ENCODE data around the gene ZIC1.

The ZIC1 gene

DNA sequence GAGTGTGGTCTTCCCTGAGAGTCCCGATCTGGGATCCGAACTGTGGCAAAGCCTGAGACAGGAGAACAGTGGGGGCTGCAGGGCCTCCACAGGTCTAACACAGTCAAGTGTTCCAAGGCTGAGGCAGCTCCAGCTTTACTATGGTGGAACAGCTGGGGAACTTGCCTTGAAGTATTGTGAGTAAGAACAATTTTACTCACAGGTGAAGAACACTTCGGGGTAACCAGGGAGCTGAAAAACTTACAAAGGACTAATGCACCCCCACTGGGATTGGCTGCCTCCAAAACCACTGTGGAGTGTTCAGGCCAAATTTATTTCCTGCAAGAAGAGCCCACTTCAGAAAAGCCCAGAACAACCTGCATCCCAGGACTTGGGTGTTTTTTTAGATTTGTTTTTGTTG is 28.2 kb upstream of the ZIC1 start:
- DNase-seq, result no peak

DNA sequence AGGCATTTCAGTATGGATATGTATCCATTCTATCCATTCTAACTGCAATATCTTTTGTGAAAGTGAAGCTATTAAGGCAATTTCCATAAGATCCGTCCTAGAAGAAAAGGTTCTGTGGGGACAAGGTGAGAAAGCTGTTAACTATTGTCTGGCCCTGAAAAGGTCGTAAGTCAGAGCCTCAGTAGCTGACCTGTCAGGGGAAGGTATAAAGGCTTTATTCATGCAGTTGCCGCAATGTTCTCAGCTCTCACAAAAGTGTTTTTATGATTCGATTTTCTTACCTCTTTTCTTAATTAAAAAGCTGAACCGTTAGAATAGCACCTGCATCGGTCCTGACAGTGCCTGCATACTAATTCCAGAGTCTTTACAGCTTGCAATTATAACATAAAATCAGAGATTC is 27.6 kb upstream of the ZIC1 start:
- no peak for DNase-seq

DNA sequence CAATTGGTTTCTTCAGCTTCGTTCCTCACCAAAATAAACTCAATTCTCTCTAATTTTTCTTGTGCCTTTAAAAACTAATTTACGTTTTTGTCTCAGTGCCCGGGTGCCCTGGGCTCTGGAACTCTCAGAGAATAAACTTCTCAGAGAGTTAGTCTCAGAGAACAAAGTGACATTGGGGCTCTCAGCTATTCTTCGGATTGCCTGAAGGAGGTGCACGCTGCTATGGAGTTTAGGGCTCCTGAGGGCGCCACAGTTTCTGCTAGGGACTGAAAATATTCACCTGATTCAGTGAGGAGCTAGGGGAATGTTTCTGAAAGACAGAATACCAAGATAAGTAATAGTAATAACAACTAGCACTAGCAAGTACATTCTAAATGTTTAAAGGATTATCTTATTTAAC is 25.5 kb upstream of the ZIC1 start:
- DNase-seq, result no peak

DNA sequence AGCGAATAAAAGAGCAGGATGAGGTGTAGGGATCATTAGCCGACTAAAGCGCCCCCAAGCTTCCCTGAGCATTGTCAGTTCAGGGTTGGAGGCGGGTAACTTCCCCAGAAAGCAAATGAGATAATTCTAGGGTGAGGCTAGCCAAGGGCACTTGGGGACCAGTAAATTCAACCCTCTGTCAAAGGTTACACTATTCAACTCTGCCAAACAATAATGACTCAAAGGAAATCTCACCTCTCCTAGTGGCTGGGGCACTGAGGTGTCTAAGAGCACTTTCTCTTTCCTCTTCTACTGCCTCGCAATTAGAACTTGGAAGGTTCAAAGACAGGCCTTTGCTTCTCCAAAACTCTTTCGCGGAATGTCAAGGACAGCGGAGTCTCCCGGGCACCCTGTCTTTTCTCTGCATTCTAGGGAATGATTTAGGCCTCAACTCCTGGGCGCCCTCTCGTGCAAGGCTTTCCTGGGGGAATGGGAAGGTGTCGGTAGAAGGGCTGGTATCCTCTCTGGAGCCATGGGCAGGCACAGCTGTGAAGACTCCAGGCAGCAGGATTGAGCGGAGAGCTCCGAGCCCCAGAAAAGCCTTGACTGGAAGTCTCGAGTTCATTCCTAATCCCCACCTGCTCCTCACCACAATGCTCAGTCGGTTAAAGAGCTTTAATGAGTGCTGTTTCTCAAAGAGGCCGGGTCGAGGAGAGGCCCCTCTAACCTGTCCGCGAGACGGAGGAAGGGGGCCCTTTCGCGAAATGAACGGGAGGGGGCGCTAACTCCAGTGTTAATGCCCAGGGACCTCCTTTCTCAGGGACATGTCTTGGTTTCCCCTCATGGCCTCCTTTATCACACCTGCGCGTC is 24.7 kb upstream of the ZIC1 start:
- DNase-seq, result no peak

DNA sequence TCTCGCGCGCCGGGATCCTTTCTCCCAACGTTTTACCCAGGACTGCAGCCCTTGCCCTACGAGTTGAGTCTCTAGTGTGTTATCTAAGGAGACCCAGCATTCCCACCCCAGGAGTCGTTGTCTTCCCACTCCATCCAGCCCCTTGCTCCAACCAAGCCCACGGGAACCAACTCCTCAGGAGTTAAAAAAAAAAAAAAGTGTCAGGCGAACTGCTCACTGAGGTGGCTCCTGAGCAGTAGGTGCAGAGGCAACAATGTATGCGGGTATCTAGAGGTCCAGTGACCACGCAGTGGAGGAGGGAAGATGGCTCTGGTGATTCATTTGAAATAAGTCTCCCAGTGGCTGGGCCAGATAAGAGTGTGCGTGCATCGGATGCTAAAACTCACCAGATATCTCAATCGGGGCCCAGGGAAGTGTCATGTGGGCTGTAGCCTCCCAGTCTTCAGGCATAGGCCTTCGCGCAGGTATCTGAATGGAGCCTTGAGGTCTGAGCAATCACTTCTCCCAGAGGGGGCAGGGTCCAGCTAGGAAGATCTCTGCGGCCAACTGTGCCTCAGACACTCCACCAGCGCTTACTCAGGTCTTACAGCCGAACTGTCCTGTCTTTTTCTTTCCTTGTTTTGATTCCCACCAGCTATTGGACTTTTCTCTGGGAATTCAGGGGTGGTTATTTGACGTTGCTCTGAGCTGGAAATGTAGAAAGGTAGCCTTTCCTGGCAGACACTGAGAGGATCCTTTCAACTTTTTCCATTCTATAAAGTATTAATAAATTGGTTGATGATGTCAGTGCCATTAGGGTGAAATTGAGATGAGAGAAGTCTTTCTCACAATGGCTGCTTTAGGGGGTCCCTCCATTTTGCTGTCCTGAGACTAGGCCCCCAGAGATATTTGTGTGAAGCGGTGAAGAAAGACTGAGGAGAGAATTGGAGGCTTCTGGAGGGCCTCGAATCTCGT is 23.8 kb upstream of the ZIC1 start:
- no peak for DNase-seq

DNA sequence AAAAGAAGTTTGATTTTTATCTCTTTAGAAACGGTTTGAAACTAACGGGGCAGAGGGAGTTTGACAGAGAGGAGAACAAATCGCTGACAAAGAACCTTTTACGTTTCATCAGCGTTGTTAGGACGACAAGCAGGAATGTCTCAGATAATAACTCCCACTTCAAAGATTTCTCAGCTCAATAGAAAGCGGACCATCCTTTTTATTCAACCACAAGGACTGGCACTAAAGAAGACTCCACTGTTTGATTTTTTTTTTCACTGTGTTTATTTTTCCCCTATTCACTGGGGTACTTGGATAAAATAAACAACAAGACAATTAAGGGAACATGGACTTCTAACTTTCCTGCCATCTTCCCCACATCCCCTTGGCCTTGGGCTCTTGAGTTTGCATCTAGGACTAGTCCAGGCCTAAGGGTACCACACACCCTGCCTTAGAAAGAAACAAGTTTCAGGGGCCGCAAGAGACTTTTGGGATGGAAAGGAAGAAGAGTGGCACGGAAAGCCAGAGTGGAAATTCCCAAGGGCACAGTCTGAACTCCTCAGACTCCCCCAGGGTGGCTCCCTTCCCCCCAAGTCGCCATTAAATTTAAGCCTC is 21.8 kb upstream of the ZIC1 start:
- no peak for DNase-seq

DNA sequence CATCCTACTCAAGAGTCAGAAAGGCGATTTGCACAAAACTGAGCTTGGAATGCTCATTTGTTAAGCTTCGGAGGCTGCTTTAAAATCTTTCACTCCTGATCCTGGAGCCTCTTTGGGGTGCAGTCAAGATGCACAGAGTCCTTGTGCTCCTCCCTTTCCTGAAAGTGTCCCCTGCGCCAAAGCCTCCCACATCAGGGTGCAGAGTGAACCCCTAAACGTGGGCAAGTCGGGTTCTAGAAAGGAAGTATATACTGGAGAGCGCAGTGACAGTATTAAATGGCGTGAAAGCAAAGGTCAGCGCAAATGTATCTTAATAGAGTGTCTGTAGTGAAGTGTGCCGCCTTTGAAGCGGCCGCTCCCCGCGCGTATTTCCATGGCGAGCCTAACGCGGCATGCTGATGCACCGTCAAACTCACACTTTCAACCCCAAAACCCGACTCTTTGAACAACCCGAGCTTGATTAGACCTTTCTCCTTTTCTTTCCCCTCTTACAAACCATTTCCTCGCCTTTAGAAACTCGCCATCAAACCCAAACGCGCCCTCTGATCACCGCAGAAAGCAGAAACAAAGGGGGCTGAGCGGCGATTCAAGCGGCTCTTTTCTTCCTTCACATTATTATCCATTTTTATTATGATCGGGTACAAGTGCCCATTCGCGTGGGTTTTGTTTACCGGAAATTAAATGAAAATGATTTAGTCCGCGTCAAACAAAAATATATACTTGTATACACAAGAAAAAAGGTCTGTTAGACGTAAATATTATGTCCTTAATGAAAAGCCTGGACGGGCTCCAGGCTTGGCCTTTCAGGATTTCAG is 21.1 kb upstream of the ZIC1 start:
- DNase-seq, result no peak

DNA sequence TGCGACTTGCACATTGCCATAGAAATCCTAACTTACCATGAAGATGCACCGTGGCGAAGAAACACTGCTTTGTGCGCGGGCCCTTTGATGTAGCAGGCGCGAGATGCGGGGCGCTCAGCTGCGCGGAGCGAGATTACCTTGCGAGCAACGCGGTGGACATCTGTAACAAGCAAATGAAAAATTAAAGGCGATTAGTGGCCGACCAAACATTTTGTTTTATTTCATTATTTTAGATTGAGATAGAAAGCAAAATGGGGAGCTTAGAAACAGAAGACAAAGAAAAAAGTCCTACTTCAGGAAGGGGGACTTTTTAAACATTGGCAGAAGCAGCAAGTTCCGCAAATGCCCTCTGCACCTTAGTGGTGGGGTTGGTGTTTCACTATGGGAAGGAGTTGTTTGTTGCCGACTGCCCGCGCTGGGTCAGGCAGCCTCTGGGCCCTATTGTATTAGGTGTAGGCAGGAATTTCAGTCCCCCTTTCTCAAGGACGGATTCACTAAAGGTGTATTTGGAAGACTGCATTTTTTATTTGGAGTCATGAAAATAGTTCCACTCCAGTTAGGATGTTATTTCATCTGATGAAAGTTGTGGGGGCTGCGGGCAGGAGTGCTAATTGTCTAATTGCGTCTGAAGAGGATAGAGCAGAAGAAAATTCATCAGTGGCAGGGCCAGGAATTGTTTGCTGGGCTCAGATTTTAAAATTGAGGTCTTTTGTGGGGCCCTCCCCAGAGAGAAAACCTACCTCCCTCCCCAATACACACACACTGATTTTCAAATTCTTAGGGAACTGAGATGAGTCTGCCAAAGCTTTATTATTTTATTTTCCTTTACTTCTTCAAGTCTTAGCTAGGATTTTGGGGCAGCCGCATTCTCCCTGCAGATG is 20.2 kb upstream of the ZIC1 start:
- no peak for DNase-seq

DNA sequence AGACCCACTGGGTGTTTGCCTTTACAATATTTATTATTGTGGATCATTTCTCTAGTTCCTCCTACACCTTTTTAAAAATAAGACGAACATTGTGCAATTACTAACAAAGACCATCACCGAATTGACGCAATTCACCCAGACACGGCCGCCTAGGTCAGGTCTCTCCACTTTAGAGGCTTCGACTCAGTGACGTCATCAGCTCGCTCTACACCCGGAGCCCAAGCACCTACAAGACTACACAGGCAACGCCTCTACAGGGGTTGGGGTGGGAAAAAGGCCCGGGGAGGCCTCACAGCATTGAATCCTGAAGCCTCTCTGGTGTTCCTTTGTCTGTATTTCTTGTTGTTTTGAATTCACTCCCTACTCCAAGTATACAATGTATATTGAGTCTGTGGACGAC is 19.4 kb upstream of the ZIC1 start:
- DNase-seq, result no peak

DNA sequence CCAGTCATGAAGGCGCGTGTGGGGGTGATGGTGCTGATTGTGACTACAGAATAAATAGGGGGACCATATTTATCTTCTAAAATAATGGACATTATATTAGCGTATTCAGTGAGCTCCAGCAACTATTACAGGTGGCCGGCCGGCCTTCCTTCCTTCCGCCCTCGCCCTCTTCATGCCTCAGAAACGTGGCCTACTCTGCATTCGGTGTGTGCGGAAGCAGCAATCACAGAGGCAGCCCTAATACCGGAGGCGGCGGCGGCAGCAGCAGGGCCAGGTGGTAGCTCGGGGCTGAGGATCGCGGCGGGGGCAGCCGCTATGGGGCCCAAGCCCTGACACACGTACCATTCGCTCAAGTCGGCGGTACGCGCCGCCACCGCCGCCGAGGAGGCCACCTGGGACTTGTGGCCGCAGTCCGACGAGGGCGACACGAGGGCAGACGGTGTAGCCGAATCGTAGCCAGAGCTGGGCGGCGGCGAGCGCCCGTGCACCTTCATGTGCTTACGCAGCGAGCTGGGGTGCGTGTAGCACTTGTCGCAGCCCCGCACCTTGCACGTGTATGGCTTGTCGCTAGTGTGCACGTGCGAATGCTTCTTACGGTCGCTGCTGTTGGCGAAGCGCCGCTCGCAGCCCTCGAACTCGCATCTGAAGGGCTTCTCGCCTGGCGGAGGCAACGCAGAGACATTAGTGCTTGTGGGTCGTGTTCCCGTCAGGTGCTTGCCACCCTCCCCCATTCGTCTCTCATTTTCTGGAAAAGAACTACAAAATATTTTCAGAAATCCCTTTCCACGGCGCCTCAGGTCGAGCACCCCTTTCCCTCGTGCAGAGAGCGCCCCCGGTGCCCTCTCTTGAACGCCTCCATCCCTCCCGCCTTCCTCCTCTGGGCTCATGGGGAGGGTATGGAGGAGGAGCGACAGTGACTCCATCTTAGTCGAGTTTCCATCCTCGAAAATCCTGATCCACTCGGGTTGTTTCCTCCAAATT is 18.3 kb upstream of the ZIC1 start:
- no peak for DNase-seq

DNA sequence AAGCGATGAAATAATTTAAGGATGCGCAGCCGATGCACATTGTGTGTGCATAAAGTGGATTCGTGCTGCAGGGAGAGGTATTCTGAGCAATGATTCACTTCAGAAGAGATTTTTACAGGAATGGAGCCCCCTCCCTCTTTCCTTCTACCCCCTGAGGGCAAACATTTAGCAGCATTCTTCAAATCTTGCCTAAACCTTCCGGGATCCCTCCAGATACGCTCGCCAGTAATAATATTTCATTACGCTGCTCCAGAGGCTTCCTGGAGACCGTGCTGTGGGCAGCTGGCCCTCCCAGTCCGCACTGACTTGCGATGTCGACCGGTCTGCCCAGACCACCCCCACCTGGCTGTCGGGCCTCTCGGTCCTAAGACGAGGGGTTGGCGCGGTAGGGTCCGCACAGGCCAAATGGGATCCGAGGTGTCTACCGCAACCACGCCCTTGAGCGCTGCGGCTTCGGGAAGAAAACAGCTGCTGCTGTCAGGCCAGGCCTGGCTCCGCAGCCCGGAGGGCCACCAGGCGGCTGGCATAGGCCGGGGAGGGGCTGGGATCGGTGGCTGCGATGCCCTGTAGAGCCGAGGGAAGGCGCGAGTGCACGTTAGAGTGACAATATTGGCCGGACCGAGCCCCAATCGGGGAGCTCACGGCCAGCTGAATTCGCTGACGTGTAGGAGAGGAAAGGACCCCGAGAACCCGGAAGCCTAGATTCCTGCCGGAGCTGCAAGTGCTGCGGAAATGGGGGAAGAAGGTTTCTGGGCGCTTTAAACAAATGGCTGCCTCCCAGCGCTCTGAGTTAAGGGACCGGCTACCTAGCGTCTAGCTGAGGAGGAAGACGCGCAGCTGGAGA is 17.2 kb upstream of the ZIC1 start:
- DNase-seq, result no peak

DNA sequence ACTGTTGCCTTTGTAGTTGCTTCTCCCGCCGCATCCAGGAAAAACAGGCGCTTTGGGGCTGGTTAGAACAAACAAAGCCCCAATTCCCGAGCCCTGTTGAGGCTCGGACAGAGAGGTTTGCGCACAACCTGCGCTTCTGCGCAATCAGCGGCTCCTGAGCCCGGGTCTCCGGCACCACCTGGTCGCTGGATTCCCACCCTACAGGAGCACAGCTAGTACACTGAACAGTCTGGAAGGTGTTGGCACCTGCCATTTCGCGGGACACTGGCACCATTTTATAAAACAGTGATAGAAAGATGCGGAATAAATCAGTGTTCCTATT is 16.6 kb upstream of the ZIC1 start:
- no peak for DNase-seq

DNA sequence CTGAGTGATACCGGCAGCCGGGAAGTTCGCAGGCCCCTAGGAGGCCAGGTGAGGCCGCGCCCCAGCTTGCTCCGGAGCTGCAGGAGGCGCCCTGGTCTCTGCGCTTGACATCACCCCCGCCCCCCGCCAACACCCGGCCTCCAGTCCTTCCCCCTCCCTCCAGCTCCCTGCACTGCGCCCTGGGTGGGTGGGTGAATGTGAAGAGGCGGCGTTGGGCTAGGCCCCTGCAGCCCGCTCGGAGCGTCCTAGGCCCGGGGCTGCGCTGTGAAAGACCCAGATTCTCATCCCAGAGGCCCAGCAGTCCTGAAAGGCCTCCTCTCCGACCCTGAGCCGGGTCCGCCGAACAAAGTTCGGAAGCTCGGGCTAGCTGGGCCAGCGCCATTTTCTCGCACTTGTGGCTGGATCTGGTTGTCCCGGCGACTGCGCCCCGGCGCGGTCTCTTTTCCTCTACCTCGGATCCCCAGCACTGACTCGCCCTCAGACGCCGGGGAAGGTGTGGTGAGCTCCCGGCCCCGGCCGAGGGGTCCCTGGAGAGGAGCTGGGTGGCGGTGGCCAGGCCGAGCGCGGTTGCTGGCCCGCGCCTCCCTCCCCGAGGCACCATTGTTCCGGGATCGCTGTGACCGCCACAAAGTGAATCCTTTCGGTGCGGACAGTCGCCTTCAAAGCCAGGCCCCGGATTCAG is 15.8 kb upstream of the ZIC1 start:
- no peak for DNase-seq

DNA sequence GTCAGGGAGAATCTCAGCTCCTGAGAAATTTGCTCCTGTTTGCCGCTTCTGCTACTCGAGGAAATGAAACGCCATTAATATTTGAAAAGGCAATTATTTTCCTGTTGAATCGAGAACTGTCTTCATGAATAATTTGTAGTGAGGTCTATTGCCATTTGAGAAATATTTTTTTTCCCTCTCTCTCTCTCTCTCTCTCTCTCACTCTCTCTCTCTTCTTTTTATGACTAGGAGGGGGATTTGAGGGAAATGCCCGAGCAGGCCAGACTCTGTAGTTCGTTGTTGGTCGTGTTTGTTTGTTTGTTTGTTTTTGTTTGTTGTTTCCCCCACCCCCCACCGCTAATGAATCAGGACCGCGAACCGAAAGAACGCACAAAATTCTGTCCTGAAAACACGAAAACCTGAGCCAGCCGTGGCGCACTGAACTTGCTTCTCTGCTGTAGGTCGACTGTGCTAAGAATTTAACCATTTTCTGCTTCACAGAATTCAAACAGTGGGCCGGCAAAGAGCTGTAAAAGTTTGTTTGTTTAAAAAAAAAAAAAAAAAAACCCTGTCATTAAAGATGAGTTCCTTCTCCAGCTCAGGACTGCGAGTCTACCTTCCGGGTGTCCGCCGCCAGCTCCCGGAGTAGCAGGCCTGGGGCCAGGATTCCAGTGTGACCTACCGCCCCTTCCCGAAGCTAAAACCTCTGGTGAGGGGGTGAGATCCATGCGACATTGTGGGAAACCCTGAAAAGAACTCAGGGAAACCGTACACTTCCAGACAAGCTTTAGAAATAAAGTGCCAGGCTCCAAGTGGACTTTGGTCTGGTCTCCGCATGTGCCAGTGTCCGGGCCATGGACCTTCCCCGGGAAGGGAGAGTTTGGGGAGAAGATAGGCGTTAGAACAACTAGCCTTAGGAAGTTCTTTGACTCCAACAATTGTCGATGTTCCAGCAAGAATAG is 15.0 kb upstream of the ZIC1 start:
- no peak for DNase-seq

DNA sequence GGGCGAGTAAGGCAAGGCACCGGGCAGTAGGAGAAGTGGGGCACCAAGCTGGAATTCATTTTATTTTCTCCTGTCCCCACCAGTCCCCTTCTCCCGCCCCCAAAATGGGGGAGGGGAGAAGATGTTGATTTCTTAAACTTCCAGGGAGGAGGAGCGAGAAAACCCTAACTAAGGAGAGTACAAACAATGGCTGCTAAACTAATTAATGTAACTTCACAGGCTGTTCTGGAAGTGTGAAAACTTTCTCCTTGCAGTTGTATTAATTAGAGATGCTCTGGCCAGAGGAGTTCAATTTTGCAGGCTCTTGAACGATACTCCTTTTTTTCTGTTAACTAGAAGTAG is 14.3 kb upstream of the ZIC1 start:
- no peak for DNase-seq

DNA sequence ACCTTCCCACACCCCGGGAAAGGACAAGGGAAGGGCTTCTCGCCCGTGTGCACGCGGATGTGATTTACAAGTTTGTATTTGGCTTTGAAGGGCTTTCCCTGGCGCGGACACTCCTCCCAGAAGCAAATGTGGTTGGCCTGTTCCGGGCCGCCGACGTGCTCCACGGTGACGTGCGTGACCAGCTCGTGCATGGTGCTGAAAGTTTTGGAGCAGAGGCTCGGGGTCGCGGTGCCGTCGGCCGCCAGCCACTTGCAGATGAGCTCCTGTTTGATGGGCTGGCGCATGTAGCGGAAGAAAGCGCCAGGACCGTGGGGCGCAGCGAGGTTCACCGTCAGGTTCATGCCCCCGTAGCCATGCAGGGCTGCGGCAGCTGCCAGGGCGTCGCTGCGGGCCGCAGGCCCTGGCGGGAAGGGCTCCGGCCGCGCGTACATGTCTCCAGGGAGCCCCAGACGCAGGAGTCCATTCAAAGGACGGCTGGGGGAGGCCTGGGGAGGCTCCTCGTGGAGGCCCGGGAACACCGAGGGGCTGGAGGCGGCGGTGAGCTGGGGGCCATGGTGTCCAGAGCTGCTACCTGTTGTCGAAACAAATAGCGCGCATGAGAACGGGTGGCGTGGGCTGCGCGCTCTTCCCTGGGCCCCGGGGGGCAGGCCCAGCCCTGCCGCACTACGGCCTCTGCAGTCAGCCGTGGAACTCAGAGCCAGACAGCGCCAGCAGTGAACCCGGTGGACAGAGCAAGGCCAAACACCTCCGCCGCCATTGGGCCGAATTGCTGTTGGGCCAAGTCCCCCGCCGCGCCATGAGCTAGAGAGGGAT is 13.1 kb upstream of the ZIC1 start:
- no peak for DNase-seq

DNA sequence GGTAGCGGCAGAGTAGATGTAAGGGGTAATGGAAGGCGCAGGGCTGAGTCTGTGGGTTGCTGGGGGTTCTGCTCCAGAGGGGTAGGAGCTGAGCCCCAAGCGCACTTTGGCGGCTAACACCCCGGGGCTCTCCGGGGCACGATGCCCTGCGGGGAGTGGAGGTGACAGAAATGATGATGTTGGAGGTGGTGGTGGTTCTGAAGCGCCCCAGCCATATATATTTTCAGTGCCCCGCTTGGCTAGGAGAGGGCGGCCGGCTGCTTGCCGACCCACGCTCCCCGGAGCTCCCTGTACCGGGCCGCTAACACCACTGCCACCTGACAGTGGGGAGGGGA is 12.5 kb upstream of the ZIC1 start:
- no peak for DNase-seq

Data from stimulated activated naive CD4-positive, alpha-beta T cell treated with Interleukin-2 at 50 U/mL for 16 hours (primary cell).